UCSD-AML1 (cell line): ENCODE measurements around the gene THADA.
"Not testable (repeated sequence)": the region's sequence is repeated elsewhere in the genome, so short reads cannot be mapped to it uniquely, and the experiment has no call there.

Experiments
- DNase-seq: peaks from one replicate; lab custom pipeline; 2025; ENCODE audit not compliant: unreplicated experiment; lab: John Stamatoyannopoulos, UW

THADA gene

DNA sequence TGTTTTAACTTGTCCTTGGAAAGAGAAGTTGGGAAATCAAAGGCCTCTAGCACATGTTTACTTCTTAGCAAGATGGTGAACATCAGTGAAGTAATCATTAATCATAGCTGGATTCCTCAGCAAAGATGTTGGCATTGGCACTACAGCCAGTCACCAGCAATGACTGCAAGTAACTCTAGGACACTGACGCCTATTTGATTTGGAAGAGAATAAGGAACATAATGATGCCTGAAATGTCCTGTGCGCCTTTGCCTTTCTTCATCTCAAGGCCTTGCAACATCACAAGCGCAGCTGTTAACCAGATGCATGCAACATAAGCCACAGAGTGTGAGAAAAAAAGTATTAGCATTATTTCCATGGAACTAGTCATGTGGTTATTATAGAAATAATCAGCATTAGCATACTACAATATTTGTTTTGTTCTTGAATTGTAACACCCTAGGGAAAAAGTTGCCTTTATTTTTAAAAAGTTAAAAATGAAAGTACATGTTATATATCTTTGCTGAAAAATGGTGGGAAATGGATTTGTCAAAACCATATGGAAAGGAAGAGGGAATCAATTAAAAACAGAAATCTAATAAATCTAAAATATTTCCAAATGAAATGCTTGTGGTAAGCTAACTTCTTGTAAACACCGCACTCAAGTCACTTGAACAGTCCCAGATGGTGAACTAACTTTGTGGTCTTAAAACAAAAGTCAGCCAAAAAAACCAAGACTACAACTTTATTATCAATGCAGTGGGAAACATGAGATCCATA is 55.6 kb downstream of the THADA start:
- no peak for DNase-seq

- no peak for DNase-seq
These were observed 56.4 kb downstream of the THADA start for GRCh38 chr2:43539436-43539835.

GRCh38 chr2:43538034-43538670 is 57.7 kb downstream of the THADA start:
- no peak for DNase-seq

DNA sequence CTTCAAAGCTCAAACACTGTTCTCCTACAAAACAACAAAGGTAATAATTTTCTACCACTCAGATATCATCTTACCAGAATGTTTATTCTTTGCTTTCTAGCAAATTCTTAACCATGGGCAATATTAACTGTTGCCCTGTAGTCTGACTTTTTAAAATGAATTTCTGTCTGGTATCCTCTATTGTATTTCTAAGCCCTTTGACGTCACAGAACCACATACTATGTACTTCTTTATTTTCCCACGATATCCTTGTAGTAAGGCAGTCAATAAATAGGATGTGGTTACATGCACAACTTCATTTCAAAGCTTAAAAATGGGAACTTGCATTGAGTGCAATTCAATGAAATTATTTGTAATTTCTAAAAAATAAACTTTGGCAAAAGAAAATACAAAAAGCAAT is 58.7 kb downstream of the THADA start:
- DNase-seq, result no peak

DNA sequence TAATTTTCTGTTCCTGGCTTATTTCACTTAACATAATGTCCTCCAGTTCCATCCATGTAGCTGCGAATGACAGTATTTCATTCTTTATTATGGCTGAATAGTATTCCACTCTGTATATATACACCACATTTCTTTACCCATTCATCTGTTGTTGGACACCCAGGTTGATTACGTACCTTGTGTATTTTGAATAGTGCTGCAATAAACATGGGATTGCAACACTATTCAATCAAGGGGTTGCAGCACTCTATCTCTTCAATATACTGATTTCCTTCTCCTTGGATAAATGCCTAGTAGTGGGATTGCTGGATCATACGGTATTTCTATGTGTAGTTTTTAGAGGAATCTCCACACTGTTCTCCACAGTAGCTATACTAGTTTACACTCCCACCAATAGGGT is 61.3 kb downstream of the THADA start:
- DNase-seq, result no peak

DNA sequence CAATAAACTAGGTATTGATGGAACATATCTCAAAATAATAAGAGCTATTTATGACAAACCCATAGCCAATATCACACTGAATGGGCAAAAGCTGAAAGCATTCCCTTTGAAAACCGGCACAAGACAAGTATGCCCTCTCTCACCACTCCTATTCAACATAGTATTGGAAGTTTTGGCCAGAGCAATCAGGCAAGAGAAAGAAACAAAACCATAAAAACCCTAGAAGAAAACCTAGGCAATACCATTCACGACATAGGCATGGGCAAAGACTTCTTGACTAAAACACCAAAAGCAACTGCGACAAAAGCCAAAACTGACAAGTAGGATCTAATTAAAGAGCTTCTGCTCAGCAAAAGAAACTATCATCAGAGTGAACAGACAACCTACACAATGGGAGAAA is 63.3 kb downstream of the THADA start:
- DNase-seq, result not testable (repeated sequence)

DNA sequence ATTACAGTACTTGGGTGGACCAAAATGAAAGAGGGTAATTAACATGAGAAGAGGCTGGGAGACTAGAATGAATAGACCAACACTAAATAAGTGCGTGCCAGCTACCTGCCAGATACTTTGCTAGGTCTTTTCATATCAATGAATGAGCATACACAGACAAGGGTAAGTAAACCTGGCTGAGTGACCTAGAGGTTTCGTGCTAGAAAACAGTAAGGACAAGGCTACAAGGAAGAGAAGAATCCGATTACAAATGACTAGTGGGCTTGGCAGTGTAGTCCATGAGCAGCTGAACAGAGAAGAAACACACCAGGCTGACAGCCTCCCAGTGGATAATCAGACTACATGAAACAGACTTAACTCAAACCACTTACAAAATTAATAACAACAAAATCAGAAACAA is 64.6 kb downstream of the THADA start:
- DNase-seq, result no peak

- no peak for DNase-seq
These were observed 68.8 kb downstream of the THADA start for GRCh38 chr2:43526994-43527393.

DNA sequence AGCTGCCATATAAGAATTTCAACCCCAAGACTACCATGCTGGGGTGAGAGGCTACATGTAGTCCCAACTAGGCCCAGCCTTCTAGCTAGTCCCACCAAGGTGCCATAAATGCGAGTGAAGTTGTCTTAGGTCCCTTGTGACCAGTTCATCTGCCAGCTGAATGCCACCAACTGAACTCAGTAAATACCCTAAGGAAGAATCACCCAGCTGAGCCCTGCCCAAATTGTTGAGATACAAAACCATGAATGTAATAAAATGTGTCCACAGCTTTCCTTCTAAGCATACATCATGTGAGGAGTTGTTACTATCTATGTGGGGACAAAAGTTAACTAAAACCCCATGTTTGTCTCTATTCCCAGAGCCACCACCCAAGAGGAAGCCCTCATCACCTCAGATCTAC is 70.3 kb downstream of the THADA start:
- DNase-seq, result no peak

DNA sequence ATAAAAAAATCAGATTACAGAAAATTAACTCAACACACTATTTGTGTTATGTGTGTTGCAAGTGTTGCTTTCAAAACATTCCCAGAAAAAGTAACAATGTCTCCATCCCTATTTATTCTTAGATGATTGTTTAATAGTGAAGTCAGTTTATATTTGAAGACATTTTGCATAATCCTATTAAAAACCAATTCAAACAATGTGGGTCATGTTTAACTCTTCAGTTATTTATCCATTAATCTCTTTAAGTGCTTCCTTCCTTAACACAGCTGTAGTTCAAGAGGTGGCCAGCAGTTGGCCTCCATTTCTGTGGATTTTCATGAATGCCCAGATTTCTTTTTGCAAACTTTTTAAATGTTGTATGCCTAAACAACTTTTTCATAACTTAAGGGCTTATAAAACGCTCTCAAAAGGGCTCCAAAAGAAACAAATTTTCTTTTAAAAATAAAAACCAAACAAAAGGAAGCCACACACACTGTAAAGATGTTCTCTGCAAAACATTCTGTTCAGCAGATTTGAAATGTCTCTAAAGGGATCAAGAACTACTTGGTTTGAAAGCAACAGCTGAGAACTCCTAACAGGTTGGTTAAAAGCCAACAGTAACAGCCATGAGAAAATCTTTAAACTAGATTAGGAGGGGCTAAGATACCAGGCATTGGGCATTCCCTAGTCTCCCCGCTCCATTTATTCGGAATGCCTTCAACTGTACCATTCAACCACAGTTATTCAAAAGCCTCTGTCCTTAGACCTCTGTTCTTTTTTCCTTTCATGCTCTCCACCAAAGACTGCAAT is 71.5 kb downstream of the THADA start:
- no peak for DNase-seq

DNA sequence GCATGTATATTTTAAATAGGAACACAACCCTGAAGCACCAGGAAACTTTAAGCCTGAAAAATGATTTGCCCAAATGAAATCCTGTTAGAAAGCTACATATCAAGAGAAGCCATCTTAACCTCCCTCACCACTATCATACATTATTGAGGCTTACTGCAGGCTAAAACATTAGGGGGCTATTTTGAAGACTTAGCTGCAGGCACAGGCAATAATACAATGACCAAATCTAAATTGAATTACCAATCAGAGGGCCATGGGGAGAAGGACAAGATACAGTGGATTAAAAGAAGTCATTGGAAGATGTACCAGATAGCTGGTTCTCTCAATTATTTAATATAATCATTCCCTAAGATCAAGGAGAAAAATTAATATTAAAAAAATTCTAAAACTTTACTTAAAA is 73.7 kb downstream of the THADA start:
- DNase-seq, result no peak

- DNase-seq, result no peak
These were observed 74.3 kb downstream of the THADA start for GRCh38 chr2:43521568-43521967.

DNA sequence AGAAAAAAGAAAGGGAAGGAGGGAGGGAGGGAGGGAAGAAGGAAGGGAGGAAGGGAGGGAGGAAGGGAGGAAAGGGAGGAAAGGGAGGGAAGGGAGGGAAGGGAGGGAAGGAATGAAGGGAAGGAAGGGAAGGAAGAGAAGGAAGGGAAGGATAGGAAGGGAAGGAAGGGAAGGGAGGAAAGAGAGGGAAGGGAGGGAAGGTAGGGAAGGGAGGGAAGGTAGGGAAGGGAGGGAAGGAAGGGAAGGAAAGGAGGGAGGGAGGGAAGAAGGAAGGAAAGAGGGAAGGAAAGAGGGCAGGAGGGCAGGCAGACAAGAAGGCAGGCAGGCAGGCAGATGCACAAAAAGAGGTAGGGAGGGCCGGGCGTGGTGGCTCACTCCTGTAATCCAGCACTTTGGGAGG is 74.9 kb downstream of the THADA start:
- no peak for DNase-seq

DNA sequence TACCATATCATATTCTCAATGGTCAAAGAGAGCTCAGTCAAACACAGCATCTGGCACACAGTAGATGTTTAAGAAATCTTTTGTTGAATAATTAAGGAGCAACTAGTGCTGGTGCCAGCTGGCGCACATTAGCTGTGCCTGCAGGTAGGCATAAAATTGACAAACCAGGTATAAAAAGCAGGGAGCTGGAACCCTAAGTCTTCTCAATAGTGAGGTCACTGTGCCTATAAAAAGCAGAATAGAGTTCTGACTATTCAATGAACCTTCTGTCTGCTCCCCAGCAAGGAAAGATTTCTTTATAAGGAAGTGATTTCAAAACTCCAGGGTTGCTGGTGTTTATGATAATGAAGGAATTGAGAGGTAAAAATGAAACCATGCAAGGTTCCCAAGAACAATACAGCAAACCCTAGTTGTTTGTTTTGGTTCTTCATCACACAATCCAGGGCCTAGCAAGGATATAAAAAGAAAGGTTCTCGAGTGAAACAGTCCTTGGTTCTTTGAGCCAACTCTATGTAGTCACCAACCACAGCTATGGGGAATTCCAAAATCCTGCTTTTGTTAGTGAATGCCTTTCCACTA is 76.1 kb downstream of the THADA start:
- DNase-seq, result no peak

DNA sequence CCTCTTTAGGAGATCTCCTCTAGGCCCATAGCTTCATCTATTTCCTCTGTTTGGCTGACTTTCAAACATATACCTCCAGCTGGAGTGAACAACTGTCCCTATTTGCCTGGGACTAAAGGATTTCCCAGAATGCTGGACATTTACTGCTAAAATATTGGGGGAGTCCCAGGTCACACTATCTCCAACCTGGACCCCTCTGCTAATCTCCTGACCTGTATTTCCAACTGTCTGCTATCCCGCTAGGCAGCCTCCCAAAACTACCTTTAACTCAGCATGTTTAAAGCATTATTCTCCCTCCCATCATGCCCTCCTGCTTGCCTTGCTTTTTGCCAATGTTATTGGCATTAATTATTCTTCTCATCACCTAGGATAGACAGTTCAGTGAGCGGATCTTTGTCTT is 77.1 kb downstream of the THADA start:
- DNase-seq, result no peak

DNA sequence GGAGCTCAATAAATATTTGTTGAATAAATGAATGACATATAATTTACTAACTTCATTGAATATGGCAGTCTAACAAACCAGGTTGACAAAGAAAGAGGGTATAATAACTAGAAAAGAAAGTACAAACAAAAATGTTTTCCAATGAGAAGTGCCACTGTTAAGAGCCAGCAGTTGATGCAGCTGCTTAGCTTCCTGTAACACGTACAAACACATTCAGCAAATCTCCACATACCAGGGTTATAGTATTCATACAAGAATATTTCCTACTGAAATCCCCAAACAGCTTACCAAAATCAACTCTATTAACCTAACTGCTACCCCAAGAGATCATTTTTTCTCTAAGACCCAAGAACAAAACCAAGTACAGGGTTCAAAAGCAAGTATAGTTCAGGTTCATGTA is 77.7 kb downstream of the THADA start:
- no peak for DNase-seq

DNA sequence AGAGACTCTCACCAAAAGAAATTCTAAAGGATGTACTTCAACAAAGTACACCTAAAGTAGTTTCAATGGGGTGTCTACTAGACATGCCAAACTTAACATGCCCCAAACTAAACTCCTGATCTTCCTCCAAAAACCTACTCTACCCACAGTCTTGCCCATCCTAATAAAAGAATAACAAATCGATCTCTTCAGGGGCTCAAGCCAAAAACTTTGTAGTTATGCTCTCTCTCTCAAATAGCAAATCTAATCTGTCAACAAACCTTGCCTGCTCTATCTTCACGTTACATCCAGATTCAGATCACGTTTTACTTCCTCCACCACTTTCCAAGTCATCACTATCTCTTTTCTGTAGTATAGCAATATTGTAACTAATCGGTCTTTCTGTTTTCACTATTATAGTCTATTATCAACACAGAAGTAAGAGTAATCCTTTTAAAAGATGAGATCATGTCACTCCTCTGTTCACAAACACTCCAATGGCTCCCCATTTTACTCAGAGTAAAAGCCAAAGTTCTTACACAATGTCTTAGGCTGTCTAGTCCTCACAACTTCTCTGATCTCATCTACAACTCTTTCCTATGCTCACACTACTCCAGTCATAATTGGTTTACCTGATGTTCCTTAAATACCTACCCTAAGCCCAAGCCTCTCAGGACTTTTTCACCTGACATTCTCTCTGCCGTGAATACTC is 79.9 kb downstream of the THADA start:
- DNase-seq, result no peak

DNA sequence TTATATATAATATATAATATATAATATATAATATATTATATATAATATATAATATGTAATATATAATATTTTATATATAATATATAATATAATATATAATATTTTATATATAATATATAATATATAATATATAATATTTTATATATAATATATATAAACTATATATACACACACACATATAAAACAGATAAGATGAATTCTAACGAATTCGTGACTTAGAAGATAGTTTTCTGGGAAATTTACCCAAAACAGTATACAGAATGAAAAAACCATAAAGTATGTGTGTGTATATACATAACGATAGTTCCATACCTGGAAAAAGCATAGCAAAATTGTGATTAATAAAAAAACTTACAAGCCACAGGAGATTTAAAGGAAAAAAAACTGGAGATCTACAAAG is 80.6 kb downstream of the THADA start:
- DNase-seq, result no peak

- DNase-seq, result no peak
These were observed 82.0 kb downstream of the THADA start for GRCh38 chr2:43513796-43514195.

DNA sequence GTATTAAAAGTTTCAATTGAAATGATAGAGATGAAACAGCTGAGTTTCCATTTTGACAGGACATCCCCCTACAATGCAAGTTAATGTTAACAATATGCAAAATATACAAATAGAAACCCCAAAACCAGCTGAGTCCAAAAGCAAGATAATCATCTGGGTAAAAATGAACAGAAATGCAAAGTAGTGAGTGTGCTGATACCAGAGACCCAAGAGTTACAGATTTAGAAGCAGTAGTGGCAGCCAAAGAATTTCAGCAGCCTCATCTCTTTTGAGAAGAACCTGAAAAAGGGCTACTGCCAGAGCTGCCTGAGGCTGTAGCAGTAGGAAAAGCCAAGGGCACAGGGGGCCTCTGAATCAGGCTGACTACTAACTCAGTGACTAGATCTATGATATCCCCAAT is 82.6 kb downstream of the THADA start:
- no peak for DNase-seq

DNA sequence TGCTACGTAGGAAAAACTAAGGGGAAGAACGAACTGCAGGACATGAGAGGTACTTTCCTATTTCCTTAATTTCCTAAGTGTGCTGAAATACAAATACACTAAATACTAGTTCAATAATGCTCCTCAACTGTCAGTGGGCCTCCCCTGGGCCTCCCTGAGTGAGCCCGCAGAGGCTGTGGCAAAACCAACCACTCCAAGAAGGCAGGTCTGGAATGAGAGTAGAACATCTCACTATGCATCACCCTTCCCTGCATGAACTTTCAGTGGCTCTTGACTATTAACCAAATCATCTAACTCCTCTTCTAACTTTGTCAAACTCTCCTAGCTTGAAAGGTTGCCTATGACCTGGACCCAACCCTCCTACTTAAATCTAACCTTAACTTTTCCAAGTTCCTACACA is 84.6 kb downstream of the THADA start:
- no peak for DNase-seq
